Choroid plexus epithelial cell (primary cell): ENCODE data around the gene IL32.
A peak's percentile ranks its signal among the peaks of the same experiment; 100 is the strongest.

ENCODE experiments used
- DNase-seq: peaks from one replicate; pipeline ENCODE4 v3.0.0-alpha.2; 2010; ENCODE audit warnings: low read depth
- H3K4me3 ChIP-seq: 2 replicates; pipeline ENCODE4 v1.5.1; 2011; ENCODE audit warnings: low read depth, mild to moderate bottlenecking, control low read depth, low read length, moderate library complexity
- CTCF ChIP-seq: conservative IDR thresholded peaks from 2 replicates; pipeline ENCODE4 v1.5.1; 2011; ENCODE audit warnings: low read depth, mild to moderate bottlenecking, control low read depth, inconsistent platforms, low read length, moderate library complexity

Gene IL32

GRCh38 chr16:3094289-3095027 is 29.0 kb downstream of the IL32 start:
- no peak overlapping the region for H3K4me3 ChIP-seq
- DNase-seq, result peak; percentile 61
- TF ChIP-seq CTCF, result peak; percentile 68

DNA sequence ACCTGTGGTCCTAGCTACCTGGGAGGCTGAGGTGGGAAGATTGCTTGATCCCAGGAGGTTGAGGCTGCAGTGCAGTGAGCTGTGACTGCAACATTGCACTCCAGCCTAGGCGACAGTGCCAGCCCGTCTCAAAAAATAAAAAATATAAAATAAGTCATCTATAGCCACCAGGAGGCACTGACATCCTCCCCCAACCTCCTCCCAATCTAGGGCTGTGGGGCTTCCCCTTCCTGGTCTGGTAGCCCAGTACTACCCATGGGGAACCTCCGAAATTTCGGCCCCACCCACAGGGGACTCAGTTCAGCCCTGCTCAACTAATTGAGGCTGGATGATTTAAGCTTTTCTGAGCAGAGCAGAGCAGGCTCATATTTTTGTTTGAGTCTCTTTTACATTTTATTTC is 30.4 kb downstream of the IL32 start:
- no peak overlapping the region for H3K4me3 ChIP-seq
- DNase-seq, result no peak
- peak; percentile 50 for TF ChIP-seq CTCF

DNA sequence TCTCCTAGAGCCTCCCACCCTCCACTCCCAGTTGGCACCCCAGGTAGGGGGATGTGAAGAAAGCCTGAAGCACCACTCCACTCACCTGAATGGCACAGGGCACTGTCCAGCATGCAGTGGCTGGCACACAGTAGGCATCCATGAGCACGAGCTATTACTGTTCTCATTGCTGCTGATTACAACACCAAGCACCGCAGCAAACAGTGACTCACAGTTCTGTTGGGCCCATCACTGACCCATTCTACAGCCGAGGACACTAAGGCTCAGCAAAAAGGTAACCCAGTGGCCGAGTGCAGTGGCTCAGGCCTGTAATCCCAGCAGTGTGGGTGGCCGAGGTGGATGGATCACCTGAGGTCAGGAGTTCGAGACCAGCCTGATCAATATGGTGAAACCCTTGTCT is 30.9 kb downstream of the IL32 start:
- no peak overlapping the region for H3K4me3 ChIP-seq
- no peak for TF ChIP-seq CTCF

DNA sequence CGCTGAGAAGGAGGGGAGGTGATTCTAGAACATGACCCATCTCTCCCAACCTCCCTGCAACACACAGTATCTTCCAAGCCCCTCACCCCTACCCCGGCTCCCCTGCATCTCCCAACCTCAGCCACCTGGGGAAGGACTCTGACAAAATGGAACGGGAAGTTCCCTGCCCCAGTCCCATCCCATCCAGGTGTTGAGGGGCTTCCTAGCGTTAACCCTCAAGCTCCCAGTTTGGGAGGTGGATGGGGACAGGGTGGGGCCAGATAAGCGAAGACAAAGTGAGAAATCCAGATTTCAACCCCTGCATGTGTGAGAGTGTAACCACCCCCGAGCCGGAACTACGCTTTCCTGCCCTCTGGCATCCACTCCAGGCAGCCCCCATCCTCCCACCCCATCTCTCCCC is 31.8 kb downstream of the IL32 start:
- no peak for TF ChIP-seq CTCF
- DNase-seq, result no peak
- H3K4me3 ChIP-seq, result no peak overlapping the region

More for the DNA sequence above, 30.9 kb downstream of the IL32 start:
- no peak for DNase-seq

DNA sequence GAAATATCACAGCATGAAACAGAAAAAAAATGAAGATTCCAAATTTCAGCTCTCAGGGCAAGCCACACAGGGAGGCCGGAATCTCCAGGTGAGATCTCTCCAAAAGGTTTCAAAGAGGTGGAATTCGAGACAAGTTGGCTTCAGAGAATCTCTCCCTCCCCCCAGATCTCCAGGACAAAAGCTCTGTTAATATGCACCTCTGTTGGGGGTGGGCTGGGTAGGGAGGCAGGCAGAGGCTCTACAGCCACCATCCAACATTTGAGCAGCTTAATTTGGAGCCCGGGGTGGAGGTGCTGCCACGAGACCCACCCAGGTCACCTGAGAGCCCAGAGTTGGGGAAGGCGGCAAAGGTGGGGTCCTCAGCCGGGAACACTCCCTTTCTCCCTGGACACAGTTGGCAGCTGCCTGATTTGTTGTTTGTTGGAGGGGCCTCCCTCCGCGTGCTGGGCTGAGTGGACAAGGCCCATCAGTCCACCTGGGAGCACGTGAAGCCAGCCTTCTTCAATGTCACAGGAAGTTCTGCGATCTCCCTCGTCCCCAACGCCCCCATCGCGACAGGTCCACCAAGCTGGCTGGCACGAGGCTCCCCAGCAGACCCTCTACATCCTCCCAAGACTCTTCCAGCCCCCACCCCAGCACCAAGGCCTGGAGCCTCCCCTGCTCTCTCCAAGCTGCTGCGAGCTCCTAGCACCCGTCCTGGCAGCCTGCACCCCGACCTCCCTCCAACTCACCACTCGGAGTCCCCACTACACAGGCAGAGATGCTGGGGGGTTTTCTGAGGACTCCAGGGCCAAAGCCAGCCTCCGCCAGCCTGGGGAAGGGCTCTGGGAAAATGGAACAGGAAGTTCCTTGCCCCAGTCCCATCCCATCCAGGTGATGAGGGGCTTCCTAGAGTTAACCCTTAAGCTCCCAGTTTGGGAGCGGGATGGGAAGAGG is 33.3 kb downstream of the IL32 start, which contains the start of gene ZSCAN10:
ZSCAN10 (minus strand) TSS at position 836 of the 936 bp plus-strand sequence. CDS start 6,357 bp downstream, outside the sequence.
- no peak within 1 kb of the TSS for H3K4me3 ChIP-seq
- no peak for DNase-seq
- TF ChIP-seq CTCF, result no peak

GRCh38 chr16:3099395-3099731 is 33.9 kb downstream of the IL32 start:
- no peak overlapping the region for H3K4me3 ChIP-seq
- no peak for DNase-seq
- no peak for TF ChIP-seq CTCF
